ENCODE results near the gene SPPL2B. TPM values are rescaled to one million over a fixed set of nuclear protein-coding genes. Genes with fewer than 3 reads are reported as not detected.

Gene SPPL2B
- total RNA-seq, 4 donors from 2014 or later = 24.0 to 42.6 (median 27.4) TPM

DNA sequence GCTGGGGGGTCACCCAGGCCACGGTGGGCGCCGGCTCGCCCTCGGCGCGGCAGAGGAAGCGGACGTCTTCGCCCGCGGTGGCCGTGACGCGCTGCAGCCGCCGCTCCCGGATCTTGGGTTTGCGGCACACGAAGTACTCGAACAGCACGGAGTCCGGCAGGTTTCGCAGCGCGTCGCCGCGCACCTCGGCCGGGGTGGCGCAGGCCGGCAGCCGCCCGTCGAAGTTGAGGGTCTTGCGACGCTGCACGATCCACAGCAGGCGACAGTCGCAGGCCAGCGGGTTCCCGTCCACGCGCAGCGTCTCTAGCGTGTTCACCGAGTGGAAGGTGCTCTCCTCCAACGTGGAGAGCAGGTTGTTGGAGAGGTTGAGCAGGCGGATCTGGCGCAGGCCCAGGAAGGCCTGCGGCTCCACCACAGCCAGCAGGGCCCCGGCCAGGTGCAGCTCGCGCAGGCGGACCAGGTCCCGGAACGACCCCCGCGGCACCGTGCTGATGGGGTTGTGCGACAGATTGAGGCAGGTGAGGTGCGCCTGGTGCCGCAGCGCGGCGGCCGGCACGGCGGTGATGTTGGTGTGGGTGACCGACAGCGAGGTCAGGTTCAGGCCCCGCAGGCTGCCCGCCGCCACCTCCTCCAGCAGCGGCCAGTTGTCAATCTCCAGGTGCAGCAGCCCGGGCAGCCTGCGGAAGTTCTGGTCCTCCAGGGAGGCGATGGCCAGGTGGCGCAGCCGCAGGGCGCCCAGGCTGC lies 37.9 kb upstream of the SPPL2B start:
- ATAC-seq (ENCODE audit: low FRiP score) (no peak), DNase-seq (ENCODE audit: low spot score) (no peak)
- TF ChIP-seq CTCF (IDR thresholded peaks at IDR 0.05) = no peak

GRCh38 chr19:2291185-2291751 lies 37.2 kb upstream of the SPPL2B start:
- no peak for ATAC-seq (ENCODE audit: low FRiP score)
- DNase-seq (ENCODE audit: low spot score) = no peak
- TF ChIP-seq CTCF (IDR thresholded peaks at IDR 0.05) = no peak

GRCh38 chr19:2294687-2295335 lies 33.7 kb upstream of the SPPL2B start:
- TF ChIP-seq CTCF (IDR thresholded peaks at IDR 0.05) = no peak
- no peak for DNase-seq (ENCODE audit: low spot score)
- no peak for ATAC-seq (ENCODE audit: low FRiP score)

- TF ChIP-seq CTCF (IDR thresholded peaks at IDR 0.05) = no peak
- no peak for DNase-seq (ENCODE audit: low spot score)
- ATAC-seq (ENCODE audit: low FRiP score) = no peak
Observed at GRCh38 chr19:2296141-2296540, 32.3 kb upstream of the SPPL2B start.

DNA sequence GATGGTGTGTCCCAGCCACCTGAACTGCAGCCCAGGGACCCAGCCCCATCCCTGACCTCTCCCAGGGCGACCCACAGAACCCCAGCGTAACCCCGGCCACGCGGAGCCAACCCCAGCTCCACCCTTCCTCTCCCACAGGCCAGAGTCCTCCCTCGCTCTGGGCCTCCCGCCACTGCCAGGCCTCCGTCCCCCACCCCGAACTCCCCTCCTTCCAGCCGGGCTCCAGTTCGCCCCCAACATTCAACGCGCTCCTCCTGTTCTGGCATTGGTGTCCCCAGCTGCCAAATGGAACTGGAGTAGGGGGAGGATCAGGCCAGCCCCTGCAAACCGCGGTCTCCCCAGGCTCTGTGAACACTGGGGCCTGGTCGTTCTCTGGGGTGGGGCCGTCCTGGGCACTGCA lies 28.0 kb upstream of the SPPL2B start:
- DNase-seq (ENCODE audit: low spot score) (no peak), ATAC-seq (ENCODE audit: low FRiP score) (no peak)
- no peak for TF ChIP-seq CTCF (IDR thresholded peaks at IDR 0.05)

DNA sequence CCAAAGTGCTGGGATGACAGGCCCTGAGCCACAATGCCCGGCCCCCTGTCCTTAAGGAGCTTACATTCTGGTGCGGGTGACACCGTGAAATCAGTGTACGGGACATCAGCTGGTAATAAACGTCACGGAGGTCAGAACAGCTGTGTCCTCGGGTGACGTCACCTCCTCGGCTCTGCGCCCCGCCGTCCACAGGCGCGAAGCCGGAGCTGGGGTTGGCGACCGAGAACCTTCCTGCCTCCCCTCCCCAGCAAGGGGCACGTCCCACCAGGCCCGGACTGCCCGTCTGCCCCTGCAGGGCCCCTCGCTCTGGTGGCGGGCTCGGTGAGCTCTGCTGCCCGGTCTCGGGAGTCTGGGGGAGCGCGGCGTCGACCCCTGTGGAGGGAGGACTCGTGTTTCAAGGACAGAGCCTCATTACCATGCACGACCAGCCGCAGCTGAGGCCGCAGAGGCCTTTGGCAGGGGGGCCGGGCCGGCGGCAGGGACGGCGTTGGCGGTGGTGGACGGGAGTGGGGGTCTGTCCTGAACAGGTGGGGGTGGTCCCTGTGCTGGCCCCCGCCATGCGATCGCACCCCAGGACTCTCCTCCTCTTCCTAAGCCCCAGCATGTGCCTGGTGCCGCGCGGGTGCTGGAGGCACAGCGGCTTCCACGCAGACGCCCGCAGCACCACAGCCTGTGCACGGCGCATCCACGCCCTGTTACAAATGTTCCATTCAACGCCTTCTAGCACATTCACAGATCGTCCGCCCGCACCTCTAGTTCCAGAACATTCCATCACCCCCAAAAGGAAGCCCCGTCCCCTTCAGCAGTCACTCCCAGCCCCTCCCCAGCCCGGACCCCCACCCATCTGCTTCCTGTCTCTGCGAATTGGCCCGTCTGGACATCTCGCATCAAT lies 25.9 kb upstream of the SPPL2B start:
- no peak for TF ChIP-seq CTCF (IDR thresholded peaks at IDR 0.05)
- ATAC-seq (ENCODE audit: low FRiP score) = no peak
- no peak for DNase-seq (ENCODE audit: low spot score)
